WTC11 (cell line): Measurements from ENCODE around the gene CELSR1.

ENCODE experiments used
- CREB1 ChIP-seq: sonication (generic); formaldehyde crosslinking; IDR thresholded peaks from 2 replicates; pipeline ENCODE4 v1.8.0; 2023; ENCODE audit warnings: mild to moderate bottlenecking, missing genetic modification reagents
- FOXJ3 ChIP-seq: sonication (generic); formaldehyde crosslinking; IDR thresholded peaks from 2 replicates; pipeline ENCODE4 v1.9.0; 2021; ENCODE audit warnings: missing genetic modification reagents, mild to moderate bottlenecking, borderline replicate concordance
- NR1H2 ChIP-seq: sonication (generic); formaldehyde crosslinking; IDR thresholded peaks from 2 replicates; pipeline ENCODE4 v1.9.0; 2021; ENCODE audit warnings: mild to moderate bottlenecking, moderate library complexity, missing genetic modification reagents
- SMAD3 ChIP-seq: sonication (generic); formaldehyde crosslinking; IDR thresholded peaks from 2 replicates; pipeline ENCODE4 v1.8.0; 2022; ENCODE audit warnings: missing genetic modification reagents, mild to moderate bottlenecking, borderline replicate concordance
- TEAD1 ChIP-seq: sonication (generic); formaldehyde crosslinking; IDR thresholded peaks from 2 replicates; pipeline ENCODE4 v1.8.0; 2022; ENCODE audit warnings: mild to moderate bottlenecking, missing genetic modification reagents
- ZNF263 ChIP-seq: sonication (generic); formaldehyde crosslinking; IDR thresholded peaks from 2 replicates; pipeline ENCODE4 v1.8.1; 2022; ENCODE audit warnings: low read depth, mild to moderate bottlenecking, moderate library complexity, missing genetic modification reagents
- TF ChIP-seq, protein P1 (sequence below): sonication (generic); formaldehyde crosslinking; IDR thresholded peaks from 2 replicates; pipeline ENCODE4 v1.8.1; 2023; ENCODE audit warnings: mild to moderate bottlenecking, missing genetic modification reagents, moderate library complexity
- TF ChIP-seq, protein P2 (sequence below): sonication (generic); formaldehyde crosslinking; IDR thresholded peaks from 2 replicates; pipeline ENCODE4 v1.8.0; 2022; ENCODE audit warnings: mild to moderate bottlenecking, missing genetic modification reagents
- TF ChIP-seq, protein P3 (sequence below): sonication (generic); formaldehyde crosslinking; conservative IDR thresholded peaks from 2 replicates; pipeline ENCODE4 v1.8.1; 2022; ENCODE audit warnings: mild to moderate bottlenecking, missing genetic modification reagents
- TF ChIP-seq, protein P4 (sequence below): fragments of 200-600 bp; IDR thresholded peaks from 2 replicates; pipeline ENCODE4 v1.8.0; 2022; ENCODE audit warnings: antibody characterized with exemption

DNA sequence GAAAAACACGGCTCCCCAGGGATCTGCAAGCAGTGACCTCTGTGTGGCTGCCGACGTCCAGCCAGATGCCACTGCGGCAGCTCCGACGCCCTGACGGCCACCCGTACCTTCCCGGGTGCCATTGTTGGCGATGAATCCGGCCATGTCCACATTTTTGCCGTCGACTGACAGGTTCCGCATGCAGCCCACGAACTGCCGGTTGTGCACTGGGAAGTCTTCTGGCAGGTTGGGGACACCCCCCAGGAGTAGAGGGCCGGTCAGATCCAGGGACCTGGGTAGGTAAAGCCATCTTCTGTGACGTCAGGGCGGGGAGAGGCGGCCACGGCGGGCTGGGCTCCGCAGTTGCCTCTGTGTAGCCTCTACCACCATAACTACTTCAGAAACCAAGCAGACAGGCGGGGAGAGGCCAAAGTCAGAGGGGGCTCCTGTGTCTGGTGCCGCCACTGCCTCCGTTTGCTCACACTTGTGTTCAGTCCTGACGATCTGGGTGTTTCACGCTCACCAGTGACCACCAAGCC, 127.1 kb downstream of the CELSR1 start:
- TF ChIP-seq, protein P1, sequence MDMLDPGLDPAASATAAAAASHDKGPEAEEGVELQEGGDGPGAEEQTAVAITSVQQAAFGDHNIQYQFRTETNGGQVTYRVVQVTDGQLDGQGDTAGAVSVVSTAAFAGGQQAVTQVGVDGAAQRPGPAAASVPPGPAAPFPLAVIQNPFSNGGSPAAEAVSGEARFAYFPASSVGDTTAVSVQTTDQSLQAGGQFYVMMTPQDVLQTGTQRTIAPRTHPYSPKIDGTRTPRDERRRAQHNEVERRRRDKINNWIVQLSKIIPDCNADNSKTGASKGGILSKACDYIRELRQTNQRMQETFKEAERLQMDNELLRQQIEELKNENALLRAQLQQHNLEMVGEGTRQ, result no peak
- TF ChIP-seq, protein P2, sequence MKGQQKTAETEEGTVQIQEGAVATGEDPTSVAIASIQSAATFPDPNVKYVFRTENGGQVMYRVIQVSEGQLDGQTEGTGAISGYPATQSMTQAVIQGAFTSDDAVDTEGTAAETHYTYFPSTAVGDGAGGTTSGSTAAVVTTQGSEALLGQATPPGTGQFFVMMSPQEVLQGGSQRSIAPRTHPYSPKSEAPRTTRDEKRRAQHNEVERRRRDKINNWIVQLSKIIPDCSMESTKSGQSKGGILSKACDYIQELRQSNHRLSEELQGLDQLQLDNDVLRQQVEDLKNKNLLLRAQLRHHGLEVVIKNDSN, result no peak
- TF ChIP-seq, protein P3, sequence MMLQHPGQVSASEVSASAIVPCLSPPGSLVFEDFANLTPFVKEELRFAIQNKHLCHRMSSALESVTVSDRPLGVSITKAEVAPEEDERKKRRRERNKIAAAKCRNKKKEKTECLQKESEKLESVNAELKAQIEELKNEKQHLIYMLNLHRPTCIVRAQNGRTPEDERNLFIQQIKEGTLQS, result no peak
- TF ChIP-seq ZNF263 (CRISPR knock-in tag) (no peak), FOXJ3 (CRISPR knock-in tag) (no peak), CREB1 (CRISPR knock-in tag) (no peak), TEAD1 (no peak), NR1H2 (CRISPR knock-in tag) (no peak), SMAD3 (no peak)
- TF ChIP-seq, protein P4, sequence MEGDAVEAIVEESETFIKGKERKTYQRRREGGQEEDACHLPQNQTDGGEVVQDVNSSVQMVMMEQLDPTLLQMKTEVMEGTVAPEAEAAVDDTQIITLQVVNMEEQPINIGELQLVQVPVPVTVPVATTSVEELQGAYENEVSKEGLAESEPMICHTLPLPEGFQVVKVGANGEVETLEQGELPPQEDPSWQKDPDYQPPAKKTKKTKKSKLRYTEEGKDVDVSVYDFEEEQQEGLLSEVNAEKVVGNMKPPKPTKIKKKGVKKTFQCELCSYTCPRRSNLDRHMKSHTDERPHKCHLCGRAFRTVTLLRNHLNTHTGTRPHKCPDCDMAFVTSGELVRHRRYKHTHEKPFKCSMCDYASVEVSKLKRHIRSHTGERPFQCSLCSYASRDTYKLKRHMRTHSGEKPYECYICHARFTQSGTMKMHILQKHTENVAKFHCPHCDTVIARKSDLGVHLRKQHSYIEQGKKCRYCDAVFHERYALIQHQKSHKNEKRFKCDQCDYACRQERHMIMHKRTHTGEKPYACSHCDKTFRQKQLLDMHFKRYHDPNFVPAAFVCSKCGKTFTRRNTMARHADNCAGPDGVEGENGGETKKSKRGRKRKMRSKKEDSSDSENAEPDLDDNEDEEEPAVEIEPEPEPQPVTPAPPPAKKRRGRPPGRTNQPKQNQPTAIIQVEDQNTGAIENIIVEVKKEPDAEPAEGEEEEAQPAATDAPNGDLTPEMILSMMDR, result no peak
